Cerebellar nuclear complex (tissue), 1 donor: Measurements from ENCODE around the gene GK.
"Not testable (repeated sequence)": the region's sequence is repeated elsewhere in the genome, so short reads cannot be mapped to it uniquely, and the experiment has no call there.

Experiments used
- DNase-seq, 2 experiments: peaks; one replicate each; lab custom pipeline; 2025; lab: John Stamatoyannopoulos, UW

The GK gene

GRCh38 chrX:30712214-30712613 lies 59.0 kb downstream of the GK start:
- no peak for DNase-seq

- DNase-seq, result no peak
Measured at GRCh38 chrX:30713061-30713525, 59.9 kb downstream of the GK start.

GRCh38 chrX:30714138-30714537 lies 60.9 kb downstream of the GK start:
- DNase-seq, result no peak

GRCh38 chrX:30715976-30716375 lies 62.8 kb downstream of the GK start:
- DNase-seq, result no peak

GRCh38 chrX:30733852-30734660 lies 80.8 kb downstream of the GK start:
- DNase-seq, result no peak

GRCh38 chrX:30734782-30735181 lies 81.6 kb downstream of the GK start:
- DNase-seq, result no peak

- DNase-seq, result no peak
Measured at GRCh38 chrX:30735839-30736238, 82.6 kb downstream of the GK start.

- no peak for DNase-seq
Measured at GRCh38 chrX:30741545-30741944, 88.3 kb downstream of the GK start.

GRCh38 chrX:30748342-30748960 lies 95.2 kb downstream of the GK start:
- no peak for DNase-seq

- no peak for DNase-seq
Measured at GRCh38 chrX:30751497-30751896, 98.3 kb downstream of the GK start.

- DNase-seq, result no peak
Measured at GRCh38 chrX:30762755-30763154, 109.5 kb downstream of the GK start.

- DNase-seq, result not testable (repeated sequence)
Measured at GRCh38 chrX:30773764-30774163, 120.5 kb downstream of the GK start.

GRCh38 chrX:30777575-30777974 lies 124.4 kb downstream of the GK start:
- no peak for DNase-seq

- DNase-seq, result no peak
Measured at GRCh38 chrX:30779453-30780030, 126.3 kb downstream of the GK start.
